Transverse colon (tissue), 3 donors: Measurements from ENCODE around the gene GPR158.

ENCODE experiments used
- CTCF ChIP-seq, 5 experiments: fragments of 200-600 bp in 3 of 5; fragments of 450-650 bp in 2 of 5; sonication (generic) in 3 of 5; IDR thresholded peaks; 1 replicate in 2 of 5; 2 replicates in 3 of 5; pipeline ENCODE4 v1.5.1; 2016 to 2017; ENCODE audit warnings: antibody characterized with exemption in 5 of 5, inconsistent platforms in 3 of 5, mild to moderate bottlenecking in 2 of 5, moderate library complexity in 1 of 5
- EP300 ChIP-seq: sonication (generic); formaldehyde crosslinking; IDR thresholded peaks from one replicate; pipeline ENCODE4 v1.6.1; 2017; ENCODE audit warnings: antibody characterized with exemption, low read depth

DNA sequence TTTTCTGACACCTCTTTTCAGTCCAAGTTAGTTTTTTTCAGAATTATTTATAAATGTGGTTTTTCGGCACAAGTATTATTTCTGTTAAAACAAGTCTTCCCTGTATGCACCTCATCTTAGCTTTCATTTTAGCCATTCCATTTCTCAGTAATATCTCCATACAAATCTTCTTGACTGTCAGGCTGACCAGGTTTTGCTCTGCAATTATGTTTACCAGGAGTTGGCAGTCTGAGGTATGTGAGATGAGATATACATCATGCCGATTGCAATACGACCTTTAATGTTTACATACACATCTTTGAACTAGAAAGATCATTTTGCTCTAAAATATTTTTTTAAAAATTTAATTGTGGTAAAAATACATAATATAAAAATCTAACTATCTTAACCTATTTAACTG lies 209.8 kb downstream of the GPR158 start:
- no peak for TF ChIP-seq CTCF (IDR thresholded peaks at IDR 0.05)
- TF ChIP-seq EP300, result no peak
